DND-41 (cell line): Measurements from ENCODE around the gene VPS33A.

ENCODE experiments used
- ATAC-seq: fragments of 200-7000 bp; cut with Tn5 transposase; 3 replicates; pipeline ENCODE4 v1.9.1; 2021; ENCODE audit warnings: low read depth; ENCODE audit not compliant: insufficient read depth
- DNase-seq: peaks from one replicate; pipeline ENCODE4 v3.0.0-alpha.2; 2020
- H2AFZ ChIP-seq: 2 replicates; pipeline ENCODE4 v1.6.0; 2012; ENCODE audit warnings: low read depth, low read length
- H3K27ac ChIP-seq: 2 replicates; pipeline ENCODE4 v1.5.1; 2012; ENCODE audit warnings: low read length, inconsistent platforms
- H3K27me3 ChIP-seq: fragments of 200-600 bp; sonication (generic); 2 replicates; pipeline ENCODE4 v1.6.0; 2012; ENCODE audit warnings: low read length, mild to moderate bottlenecking, inconsistent platforms; ENCODE audit not compliant: insufficient read depth, poor library complexity
- H3K36me3 ChIP-seq: 2 replicates; pipeline ENCODE4 v1.5.1; 2012; ENCODE audit warnings: low read length, inconsistent platforms; ENCODE audit not compliant: insufficient read depth
- H3K4me1 ChIP-seq: 2 replicates; pipeline ENCODE4 v1.5.1; 2012; ENCODE audit warnings: mild to moderate bottlenecking, low read length; ENCODE audit not compliant: insufficient read depth
- H3K4me2 ChIP-seq: 2 replicates; pipeline ENCODE4 v1.6.0; 2012; ENCODE audit warnings: mild to moderate bottlenecking, moderate library complexity, low read length, inconsistent platforms; ENCODE audit not compliant: insufficient read depth
- H3K4me3 ChIP-seq, 2 experiments: fragments of 200-600 bp in 1 of 2; shearing (Covaris generic) in 1 of 2; 2 replicates each; pipeline ENCODE4 v1.5.1; 2012 to 2016; ENCODE audit warnings: inconsistent platforms in 2 of 2, low read length in 2 of 2, mild to moderate bottlenecking in 2 of 2, low read depth in 1 of 2, moderate library complexity in 1 of 2
- H3K79me2 ChIP-seq: 2 replicates; pipeline ENCODE4 v1.6.0; 2012; ENCODE audit warnings: low read length, inconsistent platforms; ENCODE audit not compliant: insufficient read depth
- H3K9ac ChIP-seq: 2 replicates; pipeline ENCODE4 v1.6.0; 2012; ENCODE audit warnings: low read depth, mild to moderate bottlenecking, inconsistent platforms, low read length, moderate library complexity
- H3K9me3 ChIP-seq: 2 replicates; pipeline ENCODE4 v1.5.1; 2012; ENCODE audit warnings: low read length, moderate library complexity, mild to moderate bottlenecking, inconsistent platforms; ENCODE audit not compliant: insufficient read depth, severe bottlenecking
- H4K20me1 ChIP-seq: 2 replicates; pipeline ENCODE4 v1.6.0; 2012; ENCODE audit warnings: low read length; ENCODE audit not compliant: insufficient read depth
- CTCF ChIP-seq: IDR thresholded peaks from 2 replicates; pipeline ENCODE4 v1.5.1; 2012; ENCODE audit warnings: borderline replicate concordance, low read length, moderate library complexity, mild to moderate bottlenecking; ENCODE audit not compliant: poor library complexity, severe bottlenecking; ENCODE audit errors: extremely low read depth
- EZH2 ChIP-seq: IDR thresholded peaks from 3 replicates; pipeline ENCODE4 v1.6.1; 2012; ENCODE audit warnings: borderline replicate concordance, low read depth, mild to moderate bottlenecking, moderate library complexity, low read length, inconsistent platforms; ENCODE audit not compliant: severe bottlenecking

VPS33A gene

DNA sequence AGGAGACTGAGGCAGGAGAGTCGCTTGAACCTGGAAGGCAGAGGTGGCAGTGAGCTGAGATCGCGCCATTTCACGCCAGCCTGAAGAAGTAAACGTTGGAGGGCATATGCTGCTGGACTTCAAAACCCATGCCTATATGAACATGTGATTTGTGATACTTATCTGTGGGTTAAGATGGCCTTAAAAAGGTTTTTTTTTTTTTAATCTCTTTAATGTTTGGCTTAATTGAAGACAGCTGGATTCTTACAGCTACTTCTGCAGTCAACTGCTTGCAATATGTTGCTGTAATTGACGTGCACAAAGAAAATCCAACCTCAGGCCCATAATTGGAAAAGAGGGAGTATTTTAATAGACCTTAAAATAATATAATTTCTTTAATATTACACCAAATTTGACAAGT is 64.3 kb downstream of the VPS33A start:
- ATAC-seq (no peak), DNase-seq (no peak)
- Histone ChIP-seq H3K4me1 (no peaks in the 10 kb centered on the region), H3K27me3 (peaks cover 3% of the 10 kb centered on the region), H2AFZ (no peak overlapping the region), H3K27ac (no peak overlapping the region), H3K9me3 (no peaks in the 10 kb centered on the region), H3K4me3 (no peak overlapping the region), H3K9ac (no peak overlapping the region), H3K36me3 (peaks cover 4% of the 10 kb centered on the region), H3K79me2 (no peaks in the 10 kb centered on the region), H4K20me1 (peaks cover 8% of the 10 kb centered on the region; the same call in 1 of the 2 replicates), H3K4me2 (no peak overlapping the region)
- no peak for TF ChIP-seq CTCF
- no peak for TF ChIP-seq EZH2

DNA sequence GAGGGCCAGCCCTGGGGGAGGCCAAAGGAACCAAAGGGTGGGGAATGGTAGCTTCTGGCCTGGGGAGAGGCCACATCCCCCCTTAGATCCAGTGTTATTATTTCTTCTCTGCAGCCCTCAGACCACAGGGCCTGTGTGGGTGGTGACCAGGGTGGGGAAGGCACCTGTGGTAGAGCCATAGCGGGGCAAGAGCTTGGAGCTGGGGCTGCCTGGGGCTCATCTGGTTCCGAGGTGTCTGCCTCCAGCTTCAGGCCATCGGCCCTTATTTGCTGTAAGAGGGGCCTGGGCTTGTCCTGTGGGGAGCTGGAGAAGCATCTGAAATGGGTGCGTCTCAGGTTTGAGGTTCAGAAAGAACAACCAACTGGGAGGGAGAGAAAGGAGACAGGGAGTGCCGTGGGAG is 64.9 kb downstream of the VPS33A start:
- H3K36me3 ChIP-seq: no peaks in the 10 kb centered on the region
- no peak overlapping the region for H2AFZ ChIP-seq
- ATAC-seq (no peak), DNase-seq (no peak)
- peaks cover 7% of the 10 kb centered on the region; the same call in 1 of the 2 replicates for H4K20me1 ChIP-seq
- no peaks in the 10 kb centered on the region for H3K79me2 ChIP-seq
- H3K27me3 ChIP-seq: peaks cover 3% of the 10 kb centered on the region
- H3K9me3 ChIP-seq: no peaks in the 10 kb centered on the region
- H3K4me1 ChIP-seq: no peaks in the 10 kb centered on the region
- no peak overlapping the region for H3K9ac ChIP-seq
- H3K4me3 ChIP-seq: no peak overlapping the region
- H3K27ac ChIP-seq: no peak overlapping the region
- no peak overlapping the region for H3K4me2 ChIP-seq
- no peak for TF ChIP-seq EZH2
- TF ChIP-seq CTCF: no peak

DNA sequence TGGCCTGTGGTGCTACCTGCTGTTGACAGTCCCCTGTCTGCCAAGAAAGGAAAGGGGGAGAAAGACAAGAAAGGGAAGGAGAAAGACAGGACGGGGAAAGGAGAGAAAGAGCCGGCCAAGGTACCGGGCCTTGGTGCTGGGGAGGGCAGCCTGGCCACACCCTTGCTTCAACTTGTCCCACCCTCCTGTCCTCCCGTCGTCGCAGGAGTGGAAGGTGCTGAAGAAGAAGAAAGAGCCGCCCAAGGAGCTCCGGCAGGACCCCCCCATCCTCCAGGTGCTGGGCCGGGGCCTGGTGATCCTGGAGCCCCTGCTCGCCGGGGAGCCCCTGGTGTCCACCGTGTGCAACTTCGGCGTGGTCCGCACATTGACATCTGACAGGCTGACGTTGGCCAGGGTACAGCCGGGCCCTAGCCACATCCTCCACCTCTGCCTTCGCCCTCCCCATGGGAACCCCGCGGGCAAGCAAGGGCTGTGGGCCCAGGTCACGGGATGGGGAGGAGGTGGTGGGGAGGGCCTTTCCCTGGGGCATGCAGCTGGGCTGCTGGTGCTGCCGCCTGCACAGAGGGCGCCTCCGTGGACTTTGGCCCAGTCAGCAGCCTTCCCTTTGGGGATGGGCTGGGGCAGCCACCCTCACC is 65.6 kb downstream of the VPS33A start:
- no peaks in the 10 kb centered on the region for H3K9me3 ChIP-seq
- no peak overlapping the region for H3K9ac ChIP-seq
- H3K27ac ChIP-seq: no peak overlapping the region
- TF ChIP-seq EZH2: no peak
- TF ChIP-seq CTCF: peak; percentile 12
- H4K20me1 ChIP-seq: peaks cover 4% of the 10 kb centered on the region; the same call in 1 of the 2 replicates
- H3K27me3 ChIP-seq: peaks cover 3% of the 10 kb centered on the region
- H3K4me3 ChIP-seq: no peak overlapping the region
- H2AFZ ChIP-seq: no peak overlapping the region
- no peaks in the 10 kb centered on the region for H3K36me3 ChIP-seq
- no peaks in the 10 kb centered on the region for H3K4me1 ChIP-seq
- DNase-seq: no peak
- 0 out of 3 replicates have a peak, but pooled peaks have one; percentile 20 for ATAC-seq
- H3K79me2 ChIP-seq: no peaks in the 10 kb centered on the region
- no peak overlapping the region for H3K4me2 ChIP-seq
